GM19467 (cell line): Measurements from ENCODE around the gene FHIT.
A peak's percentile ranks its signal among the peaks of the same experiment; 100 is the strongest.

Source experiments
- ATAC-seq: cut with Tn5 transposase; IDR thresholded peaks from one replicate; pipeline ENCODE4 v1.9.1; 2021; ENCODE audit warnings: mild to moderate bottlenecking, moderate library complexity; ENCODE audit not compliant: unreplicated experiment

FHIT gene

GRCh38 chr3:60045686-60046085 is 1205.6 kb downstream of the FHIT start:
- ATAC-seq, result no peak

GRCh38 chr3:60036803-60037202 is 1214.4 kb downstream of the FHIT start:
- ATAC-seq, result no peak

DNA sequence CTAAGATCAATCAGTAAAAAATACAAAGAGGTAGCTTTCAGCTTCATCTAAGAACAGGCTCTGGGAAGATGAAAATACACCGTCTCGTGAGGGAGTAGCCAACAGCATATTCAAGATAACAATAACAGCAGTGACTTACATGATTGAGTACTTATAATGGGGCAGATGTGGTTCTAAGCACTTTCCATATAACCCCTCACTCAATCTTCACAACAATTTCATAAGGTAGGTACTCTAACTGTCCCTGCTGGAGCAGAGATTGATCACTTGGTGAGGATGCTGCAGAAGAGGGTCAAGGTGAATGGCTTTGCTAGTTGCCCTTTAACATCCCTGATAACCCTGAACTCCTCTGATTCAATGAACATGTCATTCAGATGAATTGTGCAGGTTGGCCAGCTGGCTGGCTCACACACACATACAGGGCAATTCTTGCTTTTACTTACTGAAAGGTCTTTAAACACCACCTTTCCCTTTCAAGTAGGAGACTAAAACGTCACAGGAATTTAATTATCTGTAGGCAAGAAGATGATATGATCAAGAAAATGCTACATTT is 1217.3 kb downstream of the FHIT start:
- ATAC-seq, result no peak

GRCh38 chr3:60030982-60031381 is 1220.3 kb downstream of the FHIT start:
- ATAC-seq, result no peak

DNA sequence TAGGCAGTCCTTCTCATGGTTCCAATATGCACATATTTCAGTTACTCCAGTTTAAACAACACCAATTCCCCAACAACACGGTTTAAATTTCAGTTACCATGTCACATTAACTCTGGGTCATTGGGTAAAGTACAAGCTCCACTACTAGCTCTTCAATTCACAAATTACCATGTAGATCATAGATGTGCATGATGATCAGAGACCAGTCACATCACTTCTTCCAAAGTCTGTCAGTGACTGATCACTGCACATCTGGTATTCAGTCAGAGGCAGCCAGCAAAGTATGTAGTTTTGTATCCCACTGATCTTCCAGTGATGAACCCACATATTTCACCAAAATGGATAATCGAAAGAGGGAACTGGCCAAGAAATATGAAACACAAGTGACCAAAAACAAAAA is 1223.0 kb downstream of the FHIT start:
- ATAC-seq, result no peak

DNA sequence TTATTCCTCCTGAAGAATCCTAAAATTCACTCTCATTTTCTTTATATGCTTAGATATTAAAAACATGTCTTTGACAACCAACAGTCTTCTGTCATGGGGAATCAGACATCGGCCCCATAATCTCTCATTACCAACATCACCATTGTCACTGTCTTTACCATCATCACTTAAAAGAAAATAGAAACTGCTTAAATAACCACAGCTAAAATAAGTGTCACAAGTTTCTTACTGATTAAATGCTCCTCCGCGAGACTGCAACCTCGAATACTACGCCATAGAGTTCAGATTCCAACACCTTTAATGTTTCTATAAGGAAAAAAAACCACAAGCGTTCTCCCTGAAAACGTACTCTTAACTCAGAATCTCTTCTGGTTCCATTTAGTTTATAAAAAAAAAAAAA is 1223.9 kb downstream of the FHIT start:
- ATAC-seq, result no peak

GRCh38 chr3:60025096-60026050 is 1225.9 kb downstream of the FHIT start:
- ATAC-seq, result no peak

GRCh38 chr3:60024400-60024799 is 1226.9 kb downstream of the FHIT start:
- no peak for ATAC-seq

DNA sequence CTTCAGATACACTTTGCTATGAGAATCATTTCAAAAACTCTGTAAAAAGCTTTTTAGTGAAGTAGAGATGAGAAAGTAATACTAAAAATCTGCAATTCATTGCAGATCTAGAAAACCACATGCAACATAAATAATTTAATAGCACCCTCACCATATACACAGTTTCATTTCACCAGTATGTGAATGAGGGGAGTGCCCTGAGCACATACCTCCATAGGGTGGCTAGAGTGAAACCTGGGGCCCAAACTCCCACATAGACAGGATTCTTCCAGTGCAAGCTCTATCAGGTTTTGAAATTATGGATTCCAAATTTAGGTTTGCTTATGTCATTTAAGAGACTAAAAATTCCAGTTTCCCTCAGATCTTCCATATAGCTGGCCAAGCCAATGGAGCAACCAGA is 1228.1 kb downstream of the FHIT start:
- no peak for ATAC-seq

DNA sequence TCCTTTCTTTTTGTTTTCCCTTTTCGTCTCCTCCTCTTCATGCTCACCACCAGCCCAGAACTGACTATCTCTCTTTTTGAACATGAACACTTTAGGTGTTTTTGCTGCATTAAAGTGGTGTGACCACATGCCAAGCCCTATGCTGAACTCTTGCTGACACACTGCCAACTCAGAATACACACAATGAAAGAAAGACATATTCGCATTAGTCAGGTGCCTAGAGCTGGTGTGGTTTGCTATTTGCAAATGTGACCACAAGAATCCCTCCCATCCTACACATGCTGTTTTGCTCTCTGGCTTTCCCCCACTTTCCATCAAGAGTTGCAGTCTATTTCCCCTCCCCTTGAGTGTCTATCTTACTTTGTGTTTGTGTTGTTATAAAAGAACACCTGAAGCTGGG is 1233.6 kb downstream of the FHIT start:
- ATAC-seq, result no peak

DNA sequence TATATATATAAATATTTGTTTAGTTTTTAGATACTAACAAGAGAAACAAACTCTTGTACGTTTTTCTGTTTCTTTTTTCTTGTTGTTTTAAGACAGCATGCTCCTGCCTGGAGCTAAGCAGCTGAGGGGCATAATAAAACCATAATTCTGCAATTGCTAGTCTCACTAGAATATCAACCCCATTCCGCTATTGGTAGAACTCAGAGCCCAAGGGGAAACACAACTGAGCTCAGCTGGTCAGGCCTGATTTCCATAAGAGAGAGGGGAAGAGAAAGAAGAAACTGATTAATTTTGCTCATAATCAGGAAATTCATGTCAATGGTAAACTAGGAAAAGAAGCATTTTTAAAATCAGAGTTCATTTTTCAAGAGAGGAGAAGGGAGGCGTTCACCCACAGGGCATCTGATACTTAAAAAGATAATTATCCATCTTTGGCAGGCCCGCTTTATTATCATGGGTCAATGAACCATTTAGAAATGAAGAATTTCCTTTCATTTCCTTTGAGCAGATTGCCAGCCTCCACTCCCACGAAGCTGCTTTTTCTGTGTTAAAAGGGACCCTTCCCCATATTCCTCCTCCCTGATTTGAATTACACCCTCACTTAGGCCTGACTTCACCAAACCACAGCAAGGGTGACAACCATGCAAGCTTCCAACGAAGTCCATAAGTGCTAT is 1236.1 kb downstream of the FHIT start:
- no peak for ATAC-seq

- no peak for ATAC-seq
Measured at GRCh38 chr3:60013241-60013640, 1238.0 kb downstream of the FHIT start.

- ATAC-seq, result no peak
Measured at GRCh38 chr3:60011218-60011617, 1240.0 kb downstream of the FHIT start.

GRCh38 chr3:60010781-60011180 is 1240.5 kb downstream of the FHIT start:
- ATAC-seq, result peak; percentile 96

- ATAC-seq, result no peak
Measured at GRCh38 chr3:60009931-60010478, 1241.2 kb downstream of the FHIT start.

DNA sequence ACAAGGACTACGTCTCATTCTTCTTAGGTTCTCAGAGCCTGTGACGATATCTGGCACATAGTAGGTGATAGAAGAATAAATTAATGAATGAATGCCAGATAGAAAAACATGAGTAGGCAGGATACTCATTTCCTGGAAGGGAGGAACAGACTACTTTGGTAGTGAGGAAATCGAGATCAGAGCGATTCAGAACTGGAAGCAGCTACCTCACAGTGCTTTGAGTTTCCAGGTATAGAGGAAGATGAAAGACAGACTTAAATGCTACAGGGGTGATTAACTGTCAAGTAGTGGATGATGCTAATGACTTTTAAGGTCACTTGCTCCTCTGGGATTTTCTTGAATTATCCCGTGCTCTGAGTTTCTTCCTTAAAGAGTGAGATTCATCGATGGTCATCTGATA is 1249.9 kb downstream of the FHIT start:
- no peak for ATAC-seq

- no peak for ATAC-seq
Measured at GRCh38 chr3:60000311-60001105, 1250.7 kb downstream of the FHIT start.

DNA sequence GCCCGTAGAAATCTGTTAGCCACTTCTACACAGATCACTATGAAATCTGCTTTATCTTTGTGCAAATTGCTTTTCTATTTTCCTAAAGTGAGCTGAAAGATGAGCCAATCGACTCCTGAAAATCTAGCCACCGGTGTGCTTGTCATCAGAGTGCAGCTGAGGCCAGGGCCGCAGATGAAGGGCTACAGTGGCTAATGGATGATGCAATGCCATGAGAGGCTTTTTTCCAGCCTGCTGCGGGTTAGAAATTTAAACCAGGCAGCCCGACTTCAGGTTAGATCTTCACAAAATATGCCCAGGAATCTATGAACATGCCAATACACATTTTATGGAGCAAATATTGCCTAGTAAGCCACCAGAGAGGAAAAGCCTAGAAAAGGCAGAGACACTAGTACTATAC is 1253.2 kb downstream of the FHIT start:
- ATAC-seq, result no peak

- no peak for ATAC-seq
Measured at GRCh38 chr3:59997583-59997982, 1253.7 kb downstream of the FHIT start.

DNA sequence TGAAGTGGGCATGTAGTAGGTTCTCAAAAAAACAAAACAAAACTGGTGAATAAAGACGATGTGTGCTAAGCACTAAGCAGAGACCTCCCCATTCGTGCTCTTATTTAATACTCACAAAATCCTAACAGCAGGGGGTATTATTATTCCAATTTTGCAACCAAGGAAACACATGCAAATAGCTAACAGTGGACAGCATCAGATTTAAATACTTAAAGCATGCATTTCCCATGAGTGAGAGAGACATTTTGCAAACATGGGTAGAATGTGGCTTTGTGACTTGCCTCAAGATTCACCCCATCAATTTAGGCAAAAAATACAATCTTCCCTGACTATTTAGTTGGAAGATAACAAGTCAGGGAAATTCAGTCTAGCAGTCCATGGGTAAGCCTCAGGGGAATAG is 1255.2 kb downstream of the FHIT start:
- no peak for ATAC-seq

- no peak for ATAC-seq
Measured at GRCh38 chr3:59995563-59995962, 1255.7 kb downstream of the FHIT start.
